Measurements from ENCODE around the gene LY86.

- TF ChIP-seq CTCF (IDR thresholded peaks at IDR 0.05; ENCODE audit: extremely low read depth in 1 of 2, insufficient read depth in 1 of 2, low read depth in 1 of 2, low read length in 2 of 2) (no peak), MYC (IDR thresholded peaks at IDR 0.05; ENCODE audit: low read depth, low read length) (no peak), POLR2AphosphoS5 (IDR thresholded peaks at IDR 0.05; ENCODE audit: insufficient read depth, low read depth, low read length) (no peak), POLR2A (IDR thresholded peaks at IDR 0.05; ENCODE audit: low read depth, low read length) (no peak), JUN (IDR thresholded peaks at IDR 0.05; ENCODE audit: borderline replicate concordance, insufficient read depth, insufficient read length, low read depth) (no peak), EZH2 (IDR thresholded peaks at IDR 0.05; ENCODE audit: borderline replicate concordance, low read depth, low read length, severe bottlenecking) (no peak), MAX (IDR thresholded peaks at IDR 0.05; ENCODE audit: insufficient read depth, insufficient read length) (no peak)
These were observed 109.1 kb downstream of the LY86 start for GRCh38 chr6:6697620-6698019.
